ENCODE measurements around the gene TMEM255B. TPM values are rescaled to one million over a fixed set of nuclear protein-coding genes. Genes with fewer than 3 reads are reported as not detected.

Gene TMEM255B
- total RNA-seq, 1 experiment from 2014 or later = 0.86 TPM

DNA sequence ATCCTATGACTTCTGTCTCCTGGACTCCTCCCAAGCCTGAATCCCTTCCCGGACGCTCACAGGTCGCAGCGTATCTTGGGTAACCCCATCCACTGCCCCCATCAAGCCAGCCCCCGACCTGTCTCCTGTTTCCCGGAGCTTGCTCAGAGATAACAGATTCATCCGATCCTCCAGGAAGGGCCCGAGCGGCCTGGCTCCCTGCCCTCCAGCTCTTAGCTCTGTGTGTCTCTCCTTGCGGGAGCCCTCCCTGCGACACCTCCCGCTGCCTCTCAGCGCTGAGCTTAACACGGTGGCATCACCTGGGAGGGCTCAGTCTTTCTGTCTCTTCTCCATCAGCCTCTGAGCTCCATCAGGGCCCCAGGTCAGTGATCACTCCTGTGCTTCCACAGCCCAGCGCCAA, 4.3 kb upstream of the TMEM255B start:
- H3K4me1 ChIP-seq (ENCODE audit: low read length) = peaks cover 16% of the 10 kb centered on the region
- no peaks in the 10 kb centered on the region for H3K79me2 ChIP-seq (ENCODE audit: low read length)
- H3K9ac ChIP-seq (ENCODE audit: low read length) = no peak overlapping the region
- no peaks in the 10 kb centered on the region for H3K27me3 ChIP-seq (ENCODE audit: low read length)
- H3K9me2 ChIP-seq (replicated peaks; ENCODE audit: insufficient read depth, low read length) = no peaks in the 10 kb centered on the region
- no peaks in the 10 kb centered on the region for H3K36me3 ChIP-seq (ENCODE audit: insufficient read depth, low read length)
- H3K4me3 ChIP-seq (ENCODE audit: low read length) = no peak overlapping the region
- no peak overlapping the region for H3K4me2 ChIP-seq (ENCODE audit: low read depth, low read length, poor library complexity, severe bottlenecking)
- no peak overlapping the region for H3K27ac ChIP-seq (ENCODE audit: low read length)
- no peak overlapping the region for H2AFZ ChIP-seq (ENCODE audit: low read length)
- peaks cover 5% of the 10 kb centered on the region; the same call in 1 of the 2 replicates for H3K9me3 ChIP-seq (ENCODE audit: low read length)
- DNase-seq = no peak
- no peaks in the 10 kb centered on the region for H4K20me1 ChIP-seq (ENCODE audit: insufficient read depth, low read depth, low read length)

- Histone ChIP-seq H3K79me2 (ENCODE audit: low read length) (no peaks in the 10 kb centered on the region), H2AFZ (ENCODE audit: low read length) (no peak overlapping the region), H3K9me3 (ENCODE audit: low read length) (no peaks in the 10 kb centered on the region; the same call in 1 of the 2 replicates), H3K9ac (ENCODE audit: low read length) (no peak overlapping the region), H3K4me2 (ENCODE audit: low read depth, low read length, poor library complexity, severe bottlenecking) (no peak overlapping the region), H4K20me1 (ENCODE audit: insufficient read depth, low read depth, low read length) (0 out of 2 replicates have a peak, but pooled peaks cover 4% of the 10 kb centered on the region), H3K4me1 (ENCODE audit: low read length) (peaks cover 19% of the 10 kb centered on the region), H3K36me3 (ENCODE audit: insufficient read depth, low read length) (no peaks in the 10 kb centered on the region), H3K9me2 (replicated peaks; ENCODE audit: insufficient read depth, low read length) (no peaks in the 10 kb centered on the region), H3K4me3 (ENCODE audit: low read length) (no peak overlapping the region), H3K27ac (ENCODE audit: low read length) (no peak overlapping the region), H3K27me3 (ENCODE audit: low read length) (no peaks in the 10 kb centered on the region)
- DNase-seq = no peak
These were observed 2.5 kb upstream of the TMEM255B start for GRCh38 chr13:113756441-113757097.

DNA sequence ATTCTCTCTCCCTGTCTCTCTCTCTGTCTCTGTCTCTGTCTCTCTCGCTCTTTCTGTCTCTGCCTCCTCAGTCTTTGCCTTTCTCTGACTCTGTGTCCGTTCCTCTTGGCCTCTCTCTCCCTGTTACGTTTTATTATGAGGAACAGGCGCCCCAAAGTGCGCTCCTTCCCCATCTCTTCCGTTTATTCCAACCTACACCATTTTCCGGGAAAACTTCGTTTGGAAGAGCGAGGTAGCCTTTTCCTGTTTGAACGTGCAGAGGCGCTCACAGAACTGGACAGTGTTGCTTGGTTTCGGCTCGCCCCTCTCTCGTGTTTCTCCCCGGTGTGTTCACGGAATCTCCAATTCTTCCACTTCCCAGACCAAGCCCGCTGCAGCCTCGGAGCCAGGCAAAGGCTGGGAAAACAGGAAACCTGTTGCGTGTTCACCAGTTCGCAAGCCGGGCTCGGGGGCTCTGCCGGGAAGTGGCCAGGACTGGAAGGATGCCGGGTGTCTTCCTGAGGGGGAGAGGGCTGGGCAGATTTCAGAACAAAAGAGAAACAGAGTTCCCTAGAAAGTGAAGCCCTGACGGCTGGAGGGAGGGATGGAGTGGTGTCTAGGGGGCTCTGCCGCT, 605 bp downstream of the TMEM255B start:
- peak overlapping the region; percentile 92 for H3K9ac ChIP-seq (ENCODE audit: low read length)
- no peaks in the 10 kb centered on the region for H3K36me3 ChIP-seq (ENCODE audit: insufficient read depth, low read length)
- no peak overlapping the region for H3K27ac ChIP-seq (ENCODE audit: low read length)
- no peaks in the 10 kb centered on the region for H3K27me3 ChIP-seq (ENCODE audit: low read length)
- peak overlapping the region; percentile 100 for H2AFZ ChIP-seq (ENCODE audit: low read length)
- no peak for DNase-seq
- peak overlapping the region; percentile 100 for H3K4me2 ChIP-seq (ENCODE audit: low read depth, low read length, poor library complexity, severe bottlenecking)
- no peaks in the 10 kb centered on the region for H3K79me2 ChIP-seq (ENCODE audit: low read length)
- H3K4me3 ChIP-seq (ENCODE audit: low read length) = peak overlapping the region; percentile 87
- 0 out of 2 replicates have a peak, but pooled peaks cover 4% of the 10 kb centered on the region for H4K20me1 ChIP-seq (ENCODE audit: insufficient read depth, low read depth, low read length)
- no peaks in the 10 kb centered on the region for H3K9me2 ChIP-seq (replicated peaks; ENCODE audit: insufficient read depth, low read length)
- H3K4me1 ChIP-seq (ENCODE audit: low read length) = peaks cover 19% of the 10 kb centered on the region
- H3K9me3 ChIP-seq (ENCODE audit: low read length) = no peaks in the 10 kb centered on the region

DNA sequence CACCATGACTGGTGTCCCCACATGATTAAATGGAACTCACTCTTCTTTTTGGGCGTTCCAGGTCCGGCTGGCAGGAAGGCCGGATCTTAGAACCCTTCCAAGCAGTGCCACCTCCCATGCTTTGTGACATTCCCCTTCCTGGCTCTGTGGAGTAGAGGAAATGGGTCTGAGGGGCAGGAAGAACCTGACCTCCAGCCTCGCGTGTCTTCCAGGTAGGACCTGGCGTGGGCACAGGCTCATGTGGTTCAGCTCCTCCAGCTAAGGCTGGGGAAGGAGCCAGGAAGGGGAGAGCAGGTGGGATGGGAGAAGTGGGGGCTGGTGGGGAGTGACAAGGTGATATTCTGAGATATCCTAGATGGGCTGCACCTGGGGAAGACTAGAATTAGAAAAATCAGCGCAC, 2.1 kb downstream of the TMEM255B start:
- Histone ChIP-seq H3K27ac (ENCODE audit: low read length) (no peak overlapping the region), H3K4me1 (ENCODE audit: low read length) (peaks cover 19% of the 10 kb centered on the region), H3K4me2 (ENCODE audit: low read depth, low read length, poor library complexity, severe bottlenecking) (no peak overlapping the region), H3K4me3 (ENCODE audit: low read length) (no peak overlapping the region), H2AFZ (ENCODE audit: low read length) (no peak overlapping the region), H3K79me2 (ENCODE audit: low read length) (no peaks in the 10 kb centered on the region), H3K9ac (ENCODE audit: low read length) (no peak overlapping the region), H4K20me1 (ENCODE audit: insufficient read depth, low read depth, low read length) (0 out of 2 replicates have a peak, but pooled peaks cover 4% of the 10 kb centered on the region), H3K9me3 (ENCODE audit: low read length) (no peaks in the 10 kb centered on the region), H3K36me3 (ENCODE audit: insufficient read depth, low read length) (no peaks in the 10 kb centered on the region), H3K27me3 (ENCODE audit: low read length) (no peaks in the 10 kb centered on the region), H3K9me2 (replicated peaks; ENCODE audit: insufficient read depth, low read length) (no peaks in the 10 kb centered on the region)
- no peak for DNase-seq

DNA sequence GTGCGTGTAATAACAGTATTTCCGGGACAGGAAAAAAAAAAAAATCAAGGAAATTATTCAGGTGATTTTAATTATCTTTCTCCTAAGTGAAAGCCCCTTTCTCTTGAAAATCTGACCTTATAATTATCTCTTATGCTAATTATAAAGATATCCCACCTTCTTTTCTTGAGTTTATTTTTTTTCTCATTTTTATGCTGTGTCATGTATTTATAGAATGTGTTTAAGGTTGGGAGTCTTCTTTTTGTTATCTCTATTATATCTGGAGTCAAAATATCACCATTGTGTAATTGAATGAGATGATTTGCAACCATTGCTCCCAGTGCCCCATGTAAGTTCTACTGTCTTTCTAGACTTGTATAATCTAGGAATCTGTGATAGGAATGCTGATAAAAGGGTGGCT, 3.0 kb downstream of the TMEM255B start:
- no peak overlapping the region for H3K4me2 ChIP-seq (ENCODE audit: low read depth, low read length, poor library complexity, severe bottlenecking)

GRCh38 chr13:113762538-113762937, 3.5 kb downstream of the TMEM255B start:
- DNase-seq = no peak
- no peaks in the 10 kb centered on the region for H3K9me2 ChIP-seq (replicated peaks; ENCODE audit: insufficient read depth, low read length)
- H3K79me2 ChIP-seq (ENCODE audit: low read length) = no peaks in the 10 kb centered on the region
- H3K27ac ChIP-seq (ENCODE audit: low read length) = no peak overlapping the region
- no peaks in the 10 kb centered on the region for H3K9me3 ChIP-seq (ENCODE audit: low read length)
- H4K20me1 ChIP-seq (ENCODE audit: insufficient read depth, low read depth, low read length) = 0 out of 2 replicates have a peak, but pooled peaks cover 4% of the 10 kb centered on the region
- H2AFZ ChIP-seq (ENCODE audit: low read length) = no peak overlapping the region
- H3K4me2 ChIP-seq (ENCODE audit: low read depth, low read length, poor library complexity, severe bottlenecking) = no peak overlapping the region
- H3K36me3 ChIP-seq (ENCODE audit: insufficient read depth, low read length) = no peaks in the 10 kb centered on the region
- H3K4me1 ChIP-seq (ENCODE audit: low read length) = peaks cover 19% of the 10 kb centered on the region
- no peaks in the 10 kb centered on the region for H3K27me3 ChIP-seq (ENCODE audit: low read length)
- no peak overlapping the region for H3K4me3 ChIP-seq (ENCODE audit: low read length)
- H3K9ac ChIP-seq (ENCODE audit: low read length) = no peak overlapping the region

More for the DNA sequence above, 3.0 kb downstream of the TMEM255B start:
- Histone ChIP-seq H3K79me2 (ENCODE audit: low read length) (no peaks in the 10 kb centered on the region), H4K20me1 (ENCODE audit: insufficient read depth, low read depth, low read length) (0 out of 2 replicates have a peak, but pooled peaks cover 4% of the 10 kb centered on the region), H2AFZ (ENCODE audit: low read length) (no peak overlapping the region), H3K36me3 (ENCODE audit: insufficient read depth, low read length) (no peaks in the 10 kb centered on the region), H3K27ac (ENCODE audit: low read length) (no peak overlapping the region), H3K9ac (ENCODE audit: low read length) (no peak overlapping the region), H3K9me2 (replicated peaks; ENCODE audit: insufficient read depth, low read length) (no peaks in the 10 kb centered on the region), H3K27me3 (ENCODE audit: low read length) (no peaks in the 10 kb centered on the region), H3K4me1 (ENCODE audit: low read length) (peaks cover 19% of the 10 kb centered on the region), H3K4me3 (ENCODE audit: low read length) (no peak overlapping the region), H3K9me3 (ENCODE audit: low read length) (no peaks in the 10 kb centered on the region)
- no peak for DNase-seq

DNA sequence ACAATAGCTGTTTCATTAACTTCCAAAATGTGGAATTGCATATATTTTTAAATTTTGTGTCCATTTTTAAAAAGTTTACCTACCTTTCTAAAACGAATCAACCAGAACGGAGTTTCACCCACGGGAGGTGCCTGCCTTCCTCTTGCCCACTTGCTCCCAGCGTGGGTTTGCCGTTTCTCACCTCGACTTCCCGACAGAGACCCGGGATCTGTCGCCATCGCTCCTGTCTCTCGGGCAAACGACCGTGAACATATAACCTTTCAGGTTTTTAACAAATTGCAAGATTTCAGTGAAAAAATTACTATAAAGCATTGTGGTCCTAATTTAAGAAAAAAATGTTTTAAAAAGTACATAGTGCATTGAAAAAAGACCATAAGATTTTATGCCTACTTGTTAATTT, 4.2 kb downstream of the TMEM255B start:
- Histone ChIP-seq H3K79me2 (ENCODE audit: low read length) (no peaks in the 10 kb centered on the region), H3K36me3 (ENCODE audit: insufficient read depth, low read length) (no peaks in the 10 kb centered on the region), H3K4me3 (ENCODE audit: low read length) (no peak overlapping the region), H3K9ac (ENCODE audit: low read length) (no peak overlapping the region), H3K27ac (ENCODE audit: low read length) (no peak overlapping the region), H3K27me3 (ENCODE audit: low read length) (no peaks in the 10 kb centered on the region), H3K9me3 (ENCODE audit: low read length) (no peaks in the 10 kb centered on the region), H4K20me1 (ENCODE audit: insufficient read depth, low read depth, low read length) (0 out of 2 replicates have a peak, but pooled peaks cover 4% of the 10 kb centered on the region), H3K9me2 (replicated peaks; ENCODE audit: insufficient read depth, low read length) (no peaks in the 10 kb centered on the region), H3K4me2 (ENCODE audit: low read depth, low read length, poor library complexity, severe bottlenecking) (no peak overlapping the region), H2AFZ (ENCODE audit: low read length) (no peak overlapping the region), H3K4me1 (ENCODE audit: low read length) (peaks cover 15% of the 10 kb centered on the region)
- DNase-seq = no peak

DNA sequence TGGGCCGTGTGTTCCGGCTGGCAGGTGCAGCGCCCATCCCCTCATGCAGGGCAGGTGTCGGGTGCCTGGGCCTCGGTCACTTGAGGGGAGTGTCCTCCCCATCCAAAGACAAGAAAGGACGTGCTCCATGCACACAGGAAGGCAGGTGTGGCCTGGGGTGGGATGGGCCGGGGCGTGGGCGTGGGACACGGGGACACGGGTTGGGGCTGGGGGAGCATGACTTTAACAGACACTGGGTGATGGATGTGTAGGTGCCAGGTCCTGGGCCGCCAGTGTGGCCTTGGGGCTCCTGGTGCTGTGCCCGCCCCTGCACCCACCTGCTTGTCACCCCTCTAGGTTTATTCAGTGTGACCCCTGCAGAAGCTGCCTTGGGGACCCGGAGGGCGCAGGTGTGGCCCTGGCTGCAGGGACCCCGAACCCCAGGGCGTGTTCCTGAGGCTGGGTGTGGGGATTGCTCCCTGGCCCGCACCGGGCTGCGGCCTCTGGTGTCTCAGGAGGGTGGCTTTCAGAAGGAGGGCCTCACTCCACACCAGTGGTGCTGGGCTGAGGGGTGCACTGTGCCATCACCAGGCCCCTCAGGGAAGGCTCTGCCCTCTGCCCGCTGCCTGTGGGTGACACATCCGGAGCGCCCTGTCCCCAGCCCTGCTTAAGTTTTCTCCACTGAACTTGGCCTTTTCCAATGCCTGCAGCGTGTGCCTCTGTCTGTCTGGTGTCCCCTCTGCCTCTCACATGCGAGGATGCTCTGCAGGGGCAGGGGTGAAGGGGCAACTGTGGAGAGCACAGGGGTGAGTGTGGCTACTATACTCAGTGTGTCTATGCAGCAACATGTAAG, 5.2 kb downstream of the TMEM255B start:
- no peaks in the 10 kb centered on the region for H3K27me3 ChIP-seq (ENCODE audit: low read length)
- no peak overlapping the region for H3K27ac ChIP-seq (ENCODE audit: low read length)
- H3K36me3 ChIP-seq (ENCODE audit: insufficient read depth, low read length) = no peaks in the 10 kb centered on the region
- 0 out of 2 replicates have a peak, but pooled peaks cover 4% of the 10 kb centered on the region for H4K20me1 ChIP-seq (ENCODE audit: insufficient read depth, low read depth, low read length)
- H3K4me1 ChIP-seq (ENCODE audit: low read length) = peaks cover 8% of the 10 kb centered on the region
- no peak overlapping the region for H2AFZ ChIP-seq (ENCODE audit: low read length)
- no peak overlapping the region for H3K4me3 ChIP-seq (ENCODE audit: low read length)
- H3K9me3 ChIP-seq (ENCODE audit: low read length) = no peaks in the 10 kb centered on the region
- H3K9me2 ChIP-seq (replicated peaks; ENCODE audit: insufficient read depth, low read length) = no peaks in the 10 kb centered on the region
- DNase-seq = no peak
- no peak overlapping the region for H3K4me2 ChIP-seq (ENCODE audit: low read depth, low read length, poor library complexity, severe bottlenecking)
- H3K9ac ChIP-seq (ENCODE audit: low read length) = no peak overlapping the region
- H3K79me2 ChIP-seq (ENCODE audit: low read length) = no peaks in the 10 kb centered on the region

All from Karpas-422 (cell line).